ENCODE measurements around the gene NOTCH3.

NOTCH3 gene

GRCh38 chr19:15123031-15123890 lies 77.5 kb downstream of the NOTCH3 start:
- DNase-seq (ENCODE audit: low read depth in 2 of 2): no peak

GRCh38 chr19:15122331-15123030 lies 78.3 kb downstream of the NOTCH3 start:
- no peak for DNase-seq (ENCODE audit: low read depth in 2 of 2)

- DNase-seq (ENCODE audit: low read depth in 2 of 2): no peak
Measured at GRCh38 chr19:15120135-15121026, 80.4 kb downstream of the NOTCH3 start.

GRCh38 chr19:15118789-15119494 lies 81.9 kb downstream of the NOTCH3 start:
- DNase-seq (ENCODE audit: low read depth in 2 of 2): no peak

- no peak for DNase-seq (ENCODE audit: low read depth in 2 of 2)
Measured at GRCh38 chr19:15118248-15118647, 82.5 kb downstream of the NOTCH3 start.

GRCh38 chr19:15116856-15117255 lies 83.9 kb downstream of the NOTCH3 start:
- no peak for DNase-seq (ENCODE audit: low read depth in 2 of 2)

GRCh38 chr19:15115762-15116615 lies 84.8 kb downstream of the NOTCH3 start:
- DNase-seq (ENCODE audit: low read depth in 2 of 2): no peak

GRCh38 chr19:15115080-15115479 lies 85.7 kb downstream of the NOTCH3 start:
- no peak for DNase-seq (ENCODE audit: low read depth in 2 of 2)

- no peak for DNase-seq (ENCODE audit: low read depth in 2 of 2)
Measured at GRCh38 chr19:15114153-15114540, 86.6 kb downstream of the NOTCH3 start.

- DNase-seq (ENCODE audit: low read depth in 2 of 2): no peak
Measured at GRCh38 chr19:15113245-15114152, 87.3 kb downstream of the NOTCH3 start.

GRCh38 chr19:15112385-15112784 lies 88.4 kb downstream of the NOTCH3 start:
- no peak for DNase-seq (ENCODE audit: low read depth in 2 of 2)

GRCh38 chr19:15111758-15112157 lies 89.0 kb downstream of the NOTCH3 start:
- no peak for DNase-seq (ENCODE audit: low read depth in 2 of 2)

GRCh38 chr19:15110418-15110815 lies 90.4 kb downstream of the NOTCH3 start:
- DNase-seq (ENCODE audit: low read depth in 2 of 2): no peak

- no peak for DNase-seq (ENCODE audit: low read depth in 2 of 2)
Measured at GRCh38 chr19:15109768-15110417, 90.9 kb downstream of the NOTCH3 start.

All from stimulated activated CD8-positive, alpha-beta memory T cell treated with anti-CD3 and anti-CD28 coated beads, Interleukin-15, amount 100 ng/mL, for 48 hours (primary cell).